Fibroblast of pulmonary artery (primary cell): ENCODE measurements around the gene TAAR8.
"Not testable (repeated sequence)": the region's sequence is repeated elsewhere in the genome, so short reads cannot be mapped to it uniquely, and the experiment has no call there.

Experiments
- DNase-seq: peaks from one replicate; pipeline ENCODE4 v3.0.0-alpha.2; 2010; ENCODE audit warnings: low read depth
- H3K4me3 ChIP-seq: replicated peaks from 2 replicates; pipeline ENCODE4 v1.5.1; 2011; ENCODE audit warnings: low read depth, mild to moderate bottlenecking, control low read depth, low read length, moderate library complexity
- CTCF ChIP-seq: IDR thresholded peaks from 2 replicates; pipeline ENCODE4 v1.5.1; 2011; ENCODE audit warnings: mild to moderate bottlenecking, control low read depth, low read length, inconsistent platforms; ENCODE audit errors: missing control alignments

Gene TAAR8

DNA sequence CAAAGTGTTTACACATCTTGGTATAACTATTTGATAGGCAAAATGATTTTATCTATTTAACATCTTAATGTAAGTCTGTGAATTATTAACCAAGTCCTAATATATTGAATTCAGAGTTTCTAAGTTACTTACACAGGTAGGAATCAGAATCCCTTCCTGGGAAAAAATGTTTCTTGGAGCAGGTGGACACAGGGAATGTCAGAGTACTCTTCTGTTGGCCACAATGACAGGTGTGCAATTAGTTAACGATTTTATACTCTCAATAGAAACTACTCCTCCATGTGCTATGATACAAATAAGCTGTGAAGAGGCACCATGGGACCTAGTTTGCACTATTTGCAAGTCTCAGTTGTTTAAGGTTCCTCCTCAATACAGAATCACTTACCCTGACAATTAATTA lies 37.9 kb downstream of the TAAR8 start:
- DNase-seq = no peak
- no peak overlapping the region for H3K4me3 ChIP-seq
- no peak for TF ChIP-seq CTCF

GRCh38 chr6:132592855-132593254 lies 40.4 kb downstream of the TAAR8 start:
- no peak for DNase-seq
- no peak for TF ChIP-seq CTCF
- no peak overlapping the region for H3K4me3 ChIP-seq

DNA sequence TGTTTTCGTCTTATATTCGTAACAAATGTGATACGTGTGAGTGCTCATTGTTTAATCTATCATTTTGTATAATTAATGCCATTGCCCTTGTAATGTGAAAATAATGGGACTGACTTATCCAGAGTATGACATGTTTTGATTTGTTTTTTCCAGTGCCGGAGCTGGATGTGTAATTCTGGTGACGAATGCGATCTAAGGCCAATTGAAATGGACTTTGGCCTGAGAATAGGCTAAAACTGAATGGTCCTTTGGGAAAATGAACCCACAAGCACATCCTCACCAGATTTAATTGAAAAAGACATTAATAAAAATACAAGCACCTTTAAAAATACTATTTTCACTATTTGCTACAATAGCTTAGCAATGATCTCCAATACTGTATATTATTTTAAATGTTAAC lies 43.7 kb downstream of the TAAR8 start:
- no peak for DNase-seq
- H3K4me3 ChIP-seq = no peak overlapping the region
- no peak for TF ChIP-seq CTCF

DNA sequence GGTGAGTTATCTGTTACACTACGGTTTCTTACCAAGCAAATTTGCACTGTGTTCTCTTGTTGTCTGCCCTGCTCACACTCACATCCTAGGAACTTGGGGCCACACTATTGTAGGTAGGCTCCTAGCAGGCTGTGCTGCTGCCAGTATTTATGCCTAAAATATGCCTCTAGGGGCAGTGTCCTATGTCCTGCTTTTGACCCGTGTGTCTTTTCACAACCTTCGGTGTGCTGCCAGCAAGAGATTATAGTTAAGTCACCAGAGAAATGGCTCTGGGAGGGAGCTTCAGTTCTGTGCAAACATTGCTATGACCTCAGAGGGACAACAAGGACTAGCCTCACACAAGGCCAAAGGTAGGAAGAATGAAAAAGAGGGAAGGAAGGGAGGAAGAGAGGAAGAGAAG lies 46.0 kb downstream of the TAAR8 start:
- no peak for DNase-seq
- TF ChIP-seq CTCF = peak; percentile 20
- H3K4me3 ChIP-seq = no peak overlapping the region

GRCh38 chr6:132600900-132601299 lies 48.4 kb downstream of the TAAR8 start:
- H3K4me3 ChIP-seq, DNase-seq: not testable (repeated sequence)
